ENCODE data around the gene AGBL1.

The AGBL1 gene

DNA sequence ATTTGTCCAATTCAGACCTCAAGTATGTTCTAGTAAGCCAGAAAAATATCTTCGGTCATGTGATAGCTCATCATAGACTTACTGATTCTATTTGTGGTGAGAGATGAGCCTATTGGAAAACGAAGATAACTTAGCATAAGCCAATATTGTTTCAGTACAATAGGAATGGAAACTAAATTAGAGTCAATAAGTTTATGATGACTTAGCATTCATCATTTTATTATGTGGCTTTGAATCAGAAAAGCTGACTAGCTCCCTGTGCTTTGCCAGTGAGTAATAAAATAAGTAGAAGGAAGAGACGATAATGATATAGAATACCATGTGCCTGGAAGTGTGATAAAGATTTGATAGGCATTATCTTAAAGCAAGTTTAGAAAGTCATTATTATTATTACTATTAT lies 605.6 kb downstream of the AGBL1 start:
- FAIRE-seq (no peak), DNase-seq (ENCODE audit: insufficient read length) (no peak)
- TF ChIP-seq POLR2A (IDR thresholded peaks at IDR 0.05; ENCODE audit: low read depth, low read length): no peak
- TF ChIP-seq POLR2AphosphoS5 (IDR thresholded peaks at IDR 0.05; ENCODE audit: low read depth, low read length): no peak
- no peak for TF ChIP-seq TAF1 (IDR thresholded peaks at IDR 0.05; ENCODE audit: borderline replicate concordance, low read depth, low read length)

DNA sequence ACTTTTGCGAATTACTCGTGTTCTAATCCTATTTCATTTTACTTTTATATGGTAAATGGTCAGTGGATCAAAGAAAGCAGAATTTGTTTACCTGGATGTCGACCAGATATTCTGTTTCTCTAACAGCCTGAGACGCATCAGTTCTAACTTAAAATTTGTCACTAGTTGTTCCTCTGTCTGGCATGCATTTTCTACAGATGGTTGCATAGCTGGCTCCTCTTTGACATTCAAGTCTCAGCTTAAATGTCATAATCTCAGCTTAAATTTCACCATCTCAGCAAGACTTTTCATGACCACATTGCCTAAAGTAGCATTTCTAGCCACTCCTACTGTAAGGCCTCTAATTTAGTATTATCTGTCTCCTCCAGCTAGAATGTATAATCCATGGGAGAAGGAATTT lies 609.3 kb downstream of the AGBL1 start:
- DNase-seq (ENCODE audit: insufficient read length) (no peak), FAIRE-seq (no peak)
- TF ChIP-seq POLR2A (IDR thresholded peaks at IDR 0.05; ENCODE audit: low read depth, low read length) (no peak), TAF1 (IDR thresholded peaks at IDR 0.05; ENCODE audit: borderline replicate concordance, low read depth, low read length) (no peak), POLR2AphosphoS5 (IDR thresholded peaks at IDR 0.05; ENCODE audit: low read depth, low read length) (no peak)

DNA sequence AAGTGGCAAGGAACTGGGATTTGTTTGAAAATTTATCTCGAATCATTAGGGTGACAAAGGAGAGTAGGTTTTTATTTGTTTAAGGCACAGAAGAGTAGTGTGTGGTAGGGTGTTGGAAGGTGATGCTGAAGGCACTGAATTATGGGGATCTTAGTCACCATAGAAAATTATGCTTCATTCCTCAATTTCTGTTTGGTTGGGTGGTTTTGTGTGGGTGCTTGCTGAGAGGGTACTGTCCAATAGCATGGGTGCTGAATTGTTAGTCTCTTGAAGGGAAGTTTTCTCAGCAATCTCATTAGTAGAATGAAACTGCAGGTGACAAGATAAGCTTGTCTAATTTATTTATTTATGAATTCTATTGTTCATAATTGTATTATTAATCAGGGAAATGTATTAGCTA lies 610.9 kb downstream of the AGBL1 start:
- no peak for FAIRE-seq

DNA sequence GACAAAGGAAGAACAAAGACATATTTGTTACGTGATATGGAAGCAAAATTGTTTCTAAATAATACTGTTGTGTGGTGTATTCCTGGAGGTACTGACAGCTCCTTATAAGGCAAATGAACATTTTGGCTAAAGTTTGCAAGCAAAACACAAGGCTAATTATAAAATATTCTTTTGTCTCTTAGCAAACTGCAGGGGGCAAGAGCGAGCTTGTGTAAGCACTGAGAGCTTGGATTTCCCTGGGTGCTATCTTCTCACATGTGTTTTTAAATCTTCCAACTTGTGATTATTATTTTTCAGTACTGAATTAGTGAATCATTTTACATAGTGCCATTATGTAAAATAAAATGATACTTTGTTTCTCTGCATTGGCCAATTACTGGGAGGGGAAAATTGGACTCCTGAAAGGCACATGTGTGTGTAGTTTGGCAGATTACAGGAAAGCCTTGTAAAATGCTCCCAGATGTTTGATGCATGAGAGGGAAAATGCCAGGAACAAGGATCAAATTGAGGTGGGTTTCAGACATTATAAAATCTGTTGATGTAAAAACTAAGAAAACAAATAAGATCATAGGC lies 611.5 kb downstream of the AGBL1 start:
- FAIRE-seq: no peak
- no peak for DNase-seq (ENCODE audit: insufficient read length)
- TF ChIP-seq TAF1 (IDR thresholded peaks at IDR 0.05; ENCODE audit: borderline replicate concordance, low read depth, low read length) (no peak), POLR2A (IDR thresholded peaks at IDR 0.05; ENCODE audit: low read depth, low read length) (no peak), POLR2AphosphoS5 (IDR thresholded peaks at IDR 0.05; ENCODE audit: low read depth, low read length) (no peak)

More for the DNA sequence above, 610.9 kb downstream of the AGBL1 start:
- TF ChIP-seq POLR2A (IDR thresholded peaks at IDR 0.05; ENCODE audit: low read depth, low read length): no peak
- TF ChIP-seq TAF1 (IDR thresholded peaks at IDR 0.05; ENCODE audit: borderline replicate concordance, low read depth, low read length): no peak
- TF ChIP-seq POLR2AphosphoS5 (IDR thresholded peaks at IDR 0.05; ENCODE audit: low read depth, low read length): no peak
- DNase-seq (ENCODE audit: insufficient read length): no peak

DNA sequence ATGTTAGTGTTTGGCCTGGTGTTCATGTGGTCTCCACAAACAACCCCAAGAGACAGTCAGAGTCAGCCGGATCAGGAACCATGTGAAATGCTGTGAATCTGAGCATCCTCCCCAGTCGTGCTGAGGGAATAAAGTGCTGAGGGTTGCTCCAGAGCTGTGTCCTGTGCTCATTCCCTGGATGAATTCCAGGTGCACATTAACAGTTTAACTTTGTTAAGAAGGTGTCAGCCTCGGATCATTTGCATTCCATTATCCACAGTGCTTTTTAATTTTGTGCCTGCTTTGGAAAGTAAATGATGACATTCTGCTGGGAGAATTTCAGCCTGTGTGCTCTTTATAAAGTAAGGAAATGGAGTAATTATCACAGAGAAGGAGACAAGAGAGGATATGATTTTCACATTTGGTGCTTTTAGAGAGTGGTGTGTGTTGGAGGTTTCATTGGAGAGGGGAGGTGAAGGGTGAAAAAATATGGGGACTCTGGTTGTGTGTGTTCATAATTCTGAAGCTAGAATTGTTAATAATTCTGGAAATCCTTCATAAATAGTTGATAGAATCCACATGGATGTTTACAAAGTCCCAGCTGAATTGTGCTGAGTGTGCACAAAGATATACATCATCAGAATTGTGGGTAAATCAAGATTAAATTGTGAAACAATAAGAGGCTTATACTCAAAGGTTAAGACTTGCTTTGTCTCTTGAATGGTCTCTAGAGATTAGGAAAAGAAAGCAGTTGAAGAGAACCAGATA lies 621.4 kb downstream of the AGBL1 start:
- DNase-seq (ENCODE audit: insufficient read length) (no peak), FAIRE-seq (no peak)
- TF ChIP-seq POLR2AphosphoS5 (IDR thresholded peaks at IDR 0.05; ENCODE audit: low read depth, low read length): no peak
- TF ChIP-seq POLR2A (IDR thresholded peaks at IDR 0.05; ENCODE audit: low read depth, low read length): no peak
- no peak for TF ChIP-seq TAF1 (IDR thresholded peaks at IDR 0.05; ENCODE audit: borderline replicate concordance, low read depth, low read length)

DNA sequence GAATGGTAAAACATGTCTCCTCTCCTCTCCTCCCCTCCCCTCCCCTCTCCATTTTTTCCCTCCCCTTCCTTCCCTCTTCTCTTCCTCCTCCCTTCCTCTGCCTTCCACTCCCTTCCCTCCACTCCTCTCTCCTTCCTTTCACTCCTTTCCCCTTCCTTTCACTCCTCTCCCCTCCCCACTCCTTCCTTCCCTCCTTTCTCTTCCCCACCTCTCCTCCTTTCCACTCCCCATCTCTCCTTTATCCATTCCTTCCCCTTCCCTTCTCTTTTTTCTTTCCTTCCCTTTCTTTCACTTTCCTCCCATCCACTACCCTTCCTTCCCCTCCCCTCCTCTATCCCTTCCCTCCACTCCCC lies 621.9 kb downstream of the AGBL1 start:
- TF ChIP-seq POLR2AphosphoS5 (IDR thresholded peaks at IDR 0.05; ENCODE audit: low read depth, low read length) (no peak), POLR2A (IDR thresholded peaks at IDR 0.05; ENCODE audit: low read depth, low read length) (no peak), TAF1 (IDR thresholded peaks at IDR 0.05; ENCODE audit: borderline replicate concordance, low read depth, low read length) (no peak)
- FAIRE-seq (no peak), DNase-seq (ENCODE audit: insufficient read length) (no peak)

DNA sequence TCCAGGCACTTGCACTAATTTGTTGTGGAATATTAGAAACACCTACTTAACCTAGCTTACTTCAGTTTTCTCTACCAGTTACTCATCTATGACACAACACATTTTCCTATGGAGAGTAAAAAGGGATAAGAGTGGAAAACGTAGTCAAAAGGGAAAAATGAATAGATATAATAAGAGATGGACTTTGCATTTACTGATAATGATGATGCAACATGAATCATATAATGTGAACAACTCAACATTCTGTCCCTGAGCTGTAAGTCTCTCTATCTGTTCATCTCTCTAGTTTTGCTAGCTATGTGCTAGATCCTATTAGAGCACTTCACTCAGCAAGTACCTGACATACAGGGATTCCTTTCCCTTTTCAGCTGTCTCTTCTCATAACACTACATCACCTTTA lies 627.1 kb downstream of the AGBL1 start:
- TF ChIP-seq POLR2A (IDR thresholded peaks at IDR 0.05; ENCODE audit: low read depth, low read length): no peak
- TF ChIP-seq POLR2AphosphoS5 (IDR thresholded peaks at IDR 0.05; ENCODE audit: low read depth, low read length): no peak
- no peak for TF ChIP-seq TAF1 (IDR thresholded peaks at IDR 0.05; ENCODE audit: borderline replicate concordance, low read depth, low read length)
- FAIRE-seq (no peak), DNase-seq (ENCODE audit: insufficient read length) (no peak)

DNA sequence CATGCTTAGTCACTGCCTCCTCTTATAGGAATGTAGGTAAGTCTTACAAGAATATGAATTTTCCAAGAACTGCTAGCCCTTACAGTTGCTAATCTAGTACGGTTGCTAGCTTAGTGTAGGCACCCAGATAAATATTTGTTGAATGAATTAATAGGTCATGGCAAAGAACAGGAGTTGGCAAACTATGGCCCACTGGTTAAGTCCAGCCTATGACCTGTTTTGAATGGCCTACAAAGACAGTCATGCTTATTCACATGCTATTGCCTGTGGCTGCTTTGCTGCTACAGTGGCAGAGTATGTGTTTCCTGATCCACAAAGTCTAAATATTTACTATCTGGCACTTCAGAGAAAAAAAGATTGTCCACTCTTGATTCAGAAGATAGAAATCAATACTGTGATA lies 631.8 kb downstream of the AGBL1 start:
- TF ChIP-seq POLR2AphosphoS5 (IDR thresholded peaks at IDR 0.05; ENCODE audit: low read depth, low read length) (no peak), TAF1 (IDR thresholded peaks at IDR 0.05; ENCODE audit: borderline replicate concordance, low read depth, low read length) (no peak), POLR2A (IDR thresholded peaks at IDR 0.05; ENCODE audit: low read depth, low read length) (no peak)
- FAIRE-seq: no peak
- DNase-seq (ENCODE audit: insufficient read length): no peak

DNA sequence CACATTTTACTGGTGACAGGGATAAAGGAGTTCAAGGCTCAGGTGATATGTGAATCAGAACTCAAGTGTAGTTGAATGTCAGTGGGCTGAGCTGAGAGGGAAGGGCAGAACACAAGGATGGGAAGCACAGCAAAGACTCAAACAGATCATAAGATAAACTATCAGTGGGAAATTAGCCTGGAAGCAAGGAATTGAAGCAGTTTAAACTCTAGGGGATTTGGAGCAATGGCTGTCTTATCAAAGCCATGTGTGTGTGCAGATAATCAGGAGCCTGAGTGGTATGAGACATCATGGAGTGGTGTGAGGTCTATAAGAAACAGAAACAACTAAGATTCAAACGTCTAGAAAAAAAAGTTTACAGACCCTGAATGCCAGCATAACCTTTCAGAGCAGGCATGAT lies 634.6 kb downstream of the AGBL1 start:
- DNase-seq (ENCODE audit: insufficient read length): no peak
- no peak for FAIRE-seq
- no peak for TF ChIP-seq TAF1 (IDR thresholded peaks at IDR 0.05; ENCODE audit: borderline replicate concordance, low read depth, low read length)
- TF ChIP-seq POLR2AphosphoS5 (IDR thresholded peaks at IDR 0.05; ENCODE audit: low read depth, low read length): no peak
- TF ChIP-seq POLR2A (IDR thresholded peaks at IDR 0.05; ENCODE audit: low read depth, low read length): no peak

DNA sequence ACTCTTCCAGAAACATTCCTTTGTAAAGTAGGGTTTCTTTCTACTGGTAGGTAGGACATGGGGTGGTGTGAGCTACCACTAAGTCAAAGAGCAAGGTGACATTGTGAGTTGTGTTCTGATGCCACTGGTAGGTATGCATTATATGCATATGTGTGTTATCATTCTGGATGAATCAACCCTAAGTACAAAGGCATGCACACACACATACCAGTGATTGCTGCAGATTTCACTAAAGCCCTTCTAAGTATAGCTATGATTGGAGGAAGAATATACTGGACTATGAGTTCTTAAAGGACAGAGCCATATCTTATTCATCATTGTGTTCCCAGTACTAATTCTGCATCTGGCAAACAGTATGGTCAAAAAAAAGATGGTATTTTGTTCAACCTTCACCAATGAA lies 646.0 kb downstream of the AGBL1 start:
- no peak for TF ChIP-seq TAF1 (IDR thresholded peaks at IDR 0.05; ENCODE audit: borderline replicate concordance, low read depth, low read length)
- FAIRE-seq (no peak), DNase-seq (ENCODE audit: insufficient read length) (no peak)

DNA sequence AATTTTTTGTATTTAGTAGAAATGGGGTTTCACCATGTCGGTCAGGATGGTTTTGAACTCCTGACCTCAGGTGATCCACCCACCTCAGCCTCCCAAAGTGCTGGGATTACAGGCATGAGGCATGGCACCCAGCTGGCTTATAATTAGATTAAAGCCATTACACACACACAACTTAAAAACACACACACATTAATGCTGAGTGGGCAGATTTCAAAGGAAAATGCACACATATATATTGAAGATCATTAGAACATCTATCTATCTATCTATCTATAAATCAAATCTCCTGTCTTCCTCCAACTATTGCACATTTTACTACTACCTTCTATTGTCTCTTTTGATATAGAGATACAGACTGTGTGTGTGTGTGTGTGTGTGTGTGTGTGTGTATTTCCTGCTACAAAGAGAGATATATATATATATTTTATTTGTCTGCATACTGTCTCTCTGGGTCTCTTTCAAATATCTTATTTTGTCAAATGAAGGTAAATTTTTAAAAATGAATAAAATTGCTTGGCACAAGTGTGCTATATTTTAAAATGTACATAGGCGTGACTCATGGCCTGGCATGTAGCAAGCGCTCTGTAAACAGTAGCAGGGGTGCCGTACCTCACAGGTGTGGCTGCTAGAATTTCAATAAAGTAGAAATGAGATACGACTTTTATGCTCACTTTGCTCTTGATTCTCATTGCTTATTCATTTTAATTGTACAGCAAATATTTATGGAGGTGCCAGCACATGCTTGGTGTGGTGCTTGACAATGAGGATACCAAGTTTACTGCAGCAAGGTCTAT lies 655.8 kb downstream of the AGBL1 start:
- no peak for FAIRE-seq
- no peak for TF ChIP-seq TAF1 (IDR thresholded peaks at IDR 0.05; ENCODE audit: borderline replicate concordance, low read depth, low read length)
- no peak for TF ChIP-seq POLR2A (IDR thresholded peaks at IDR 0.05; ENCODE audit: low read depth, low read length)
- TF ChIP-seq POLR2AphosphoS5 (IDR thresholded peaks at IDR 0.05; ENCODE audit: low read depth, low read length): no peak
- DNase-seq (ENCODE audit: insufficient read length): no peak

DNA sequence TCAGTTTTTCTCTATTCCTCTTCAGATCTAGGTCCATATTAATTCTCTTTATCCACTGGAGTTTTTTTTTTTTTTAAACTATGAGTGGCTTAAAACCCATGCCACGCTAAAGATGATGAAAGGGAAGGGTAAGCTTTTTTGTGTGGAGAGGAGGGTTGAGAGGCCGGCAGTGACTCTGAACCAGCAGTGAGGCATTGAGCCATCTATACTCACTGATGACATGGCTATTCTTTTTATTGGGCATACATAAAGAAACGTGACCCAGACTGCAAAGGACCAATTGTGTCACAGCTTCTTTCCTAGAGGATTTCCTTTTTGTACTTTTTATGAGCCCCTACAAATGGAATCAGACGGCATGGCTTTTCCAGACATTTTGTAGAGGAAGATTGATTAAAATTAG lies 662.2 kb downstream of the AGBL1 start:
- DNase-seq (ENCODE audit: insufficient read length) (no peak), FAIRE-seq (no peak)
- TF ChIP-seq POLR2AphosphoS5 (IDR thresholded peaks at IDR 0.05; ENCODE audit: low read depth, low read length): no peak
- no peak for TF ChIP-seq POLR2A (IDR thresholded peaks at IDR 0.05; ENCODE audit: low read depth, low read length)
- no peak for TF ChIP-seq TAF1 (IDR thresholded peaks at IDR 0.05; ENCODE audit: borderline replicate concordance, low read depth, low read length)

Data from GM12892 (cell line).